Upper lobe of right lung (tissue), 1 donor: ENCODE data around the gene HDAC10. TPM values are rescaled to one million over a fixed set of nuclear protein-coding genes. Genes with fewer than 3 reads are reported as not detected.

Experiments
- ATAC-seq: fragments of 200-7000 bp; cut with Tn5 transposase; one replicate; pipeline ENCODE4 v1.9.1; 2020; ENCODE audit warnings: mild to moderate bottlenecking, moderate library complexity
- DNase-seq: peaks from one replicate; pipeline ENCODE4 v3.0.0-alpha.2; 2020
- H3K27ac ChIP-seq: fragments of 200-600 bp; one replicate; pipeline ENCODE4 v1.8.0; 2022
- H3K27me3 ChIP-seq: fragments of 200-600 bp; one replicate; pipeline ENCODE4 v1.8.0; 2022; ENCODE audit warnings: mild to moderate bottlenecking
- H3K36me3 ChIP-seq: fragments of 200-600 bp; one replicate; pipeline ENCODE4 v1.8.0; 2022
- H3K4me1 ChIP-seq: fragments of 200-600 bp; one replicate; pipeline ENCODE4 v1.8.0; 2022
- H3K4me3 ChIP-seq: fragments of 200-600 bp; one replicate; pipeline ENCODE4 v1.8.0; 2022; ENCODE audit warnings: mild to moderate bottlenecking
- H3K9me3 ChIP-seq: fragments of 200-600 bp; one replicate; pipeline ENCODE4 v1.8.0; 2022
- CTCF ChIP-seq: fragments of 200-600 bp; IDR thresholded peaks from one replicate; pipeline ENCODE4 v1.8.0; 2022; ENCODE audit warnings: antibody characterized with exemption
- intact Hi-C: fragments of 100-400 bp; cut with DNase I; formaldehyde crosslinking; loops from one replicate; pipeline ENCODE4 v1.11.0; 2022
- total RNA-seq: library from RNA; stranded (reverse); fragmentation: NEBNext Ultra II Directional; extraction: Animal tissue kit (Norgen Biotek cat#: 25700); gene quantifications from one replicate; pipeline ENCODE4 v1.2.1, GENCODE V29; 2021
- donor health status: DM: no; HTN: yes; CAD: no; lungs with severe emphysema.

HDAC10 gene
- total RNA-seq, 1 donor from 2014 or later = 48.9 TPM

- no peak for TF ChIP-seq CTCF
- Histone ChIP-seq H3K27me3 (peaks cover 10% of the 10 kb centered on the region), H3K27ac (no peak overlapping the region), H3K4me1 (peaks cover 12% of the 10 kb centered on the region), H3K4me3 (no peak overlapping the region), H3K36me3 (no peaks in the 10 kb centered on the region), H3K9me3 (no peaks in the 10 kb centered on the region)
- no peak for ATAC-seq
- intact Hi-C loops = no loop called here
- DNase-seq = no peak
These were observed 6.6 kb upstream of the HDAC10 start for GRCh38 chr22:50257451-50258360.

- Histone ChIP-seq H3K27ac (no peak overlapping the region), H3K27me3 (peaks cover 4% of the 10 kb centered on the region), H3K36me3 (no peaks in the 10 kb centered on the region), H3K4me1 (peaks cover 10% of the 10 kb centered on the region), H3K9me3 (no peaks in the 10 kb centered on the region), H3K4me3 (no peak overlapping the region)
- no peak for TF ChIP-seq CTCF
- intact Hi-C loops = no loop called here
- DNase-seq (no peak), ATAC-seq (no peak)
These were observed 6.0 kb upstream of the HDAC10 start for GRCh38 chr22:50257041-50257440.

- Histone ChIP-seq H3K9me3 (no peaks in the 10 kb centered on the region), H3K27me3 (no peaks in the 10 kb centered on the region), H3K4me3 (no peak overlapping the region), H3K36me3 (no peaks in the 10 kb centered on the region), H3K4me1 (peaks cover 7% of the 10 kb centered on the region), H3K27ac (no peak overlapping the region)
- ATAC-seq = no peak
- no peak for TF ChIP-seq CTCF
- no peak for DNase-seq
- intact Hi-C loops = no loop called here
These were observed 5.3 kb upstream of the HDAC10 start for GRCh38 chr22:50256258-50256862.

GRCh38 chr22:50255607-50256006 is 4.5 kb upstream of the HDAC10 start:
- H3K9me3 ChIP-seq = no peaks in the 10 kb centered on the region
- DNase-seq (no peak), ATAC-seq (no peak)
- no peak for TF ChIP-seq CTCF
- H3K4me1 ChIP-seq = peaks cover 3% of the 10 kb centered on the region
- intact Hi-C loops = no loop called here
- H3K27me3 ChIP-seq = no peaks in the 10 kb centered on the region
- H3K27ac ChIP-seq = no peak overlapping the region
- H3K36me3 ChIP-seq = no peaks in the 10 kb centered on the region
- no peak overlapping the region for H3K4me3 ChIP-seq

- Histone ChIP-seq H3K9me3 (no peaks in the 10 kb centered on the region), H3K27ac (no peak overlapping the region), H3K4me3 (no peak overlapping the region), H3K27me3 (no peaks in the 10 kb centered on the region), H3K36me3 (no peaks in the 10 kb centered on the region), H3K4me1 (peaks cover 4% of the 10 kb centered on the region)
- intact Hi-C loops = no loop called here
- DNase-seq (no peak), ATAC-seq (no peak)
- no peak for TF ChIP-seq CTCF
These were observed 4.0 kb upstream of the HDAC10 start for GRCh38 chr22:50255099-50255498.
